Mucosa of stomach (tissue), 1 donor: ENCODE data around the gene PRRC1.
"Not testable (repeated sequence)": the region's sequence is repeated elsewhere in the genome, so short reads cannot be mapped to it uniquely, and the experiment has no call there.

Source experiments
- H3K27me3 ChIP-seq: one replicate; pipeline ENCODE4 v1.7.0; 2013; ENCODE audit warnings: mild to moderate bottlenecking, low read length; ENCODE audit not compliant: control insufficient read depth, insufficient read depth
- H3K36me3 ChIP-seq: one replicate; pipeline ENCODE4 v1.7.0; 2013; ENCODE audit warnings: low read length; ENCODE audit not compliant: control insufficient read depth, insufficient read depth
- H3K4me1 ChIP-seq: one replicate; pipeline ENCODE4 v1.7.0; 2013; ENCODE audit warnings: mild to moderate bottlenecking, low read length; ENCODE audit not compliant: control insufficient read depth, insufficient read depth
- H3K4me3 ChIP-seq: one replicate; pipeline ENCODE4 v1.7.0; 2013; ENCODE audit warnings: low read length
- H3K9ac ChIP-seq: one replicate; pipeline ENCODE4 v1.7.0; 2013; ENCODE audit warnings: mild to moderate bottlenecking, low read length, moderate library complexity
- H3K9me3 ChIP-seq: one replicate; pipeline ENCODE4 v1.7.0; 2013; ENCODE audit warnings: mild to moderate bottlenecking, low read length, moderate library complexity; ENCODE audit not compliant: control insufficient read depth
- donor health status: Pancreatic carcinoma.

The PRRC1 gene

GRCh38 chr5:127569471-127569870 is 52.0 kb downstream of the PRRC1 start:
- H3K4me1 ChIP-seq, H3K9ac ChIP-seq, H3K9me3 ChIP-seq, H3K27me3 ChIP-seq, H3K36me3 ChIP-seq, H3K4me3 ChIP-seq: not testable (repeated sequence)

GRCh38 chr5:127571314-127572131 is 54.1 kb downstream of the PRRC1 start:
- Histone ChIP-seq H3K36me3 (no peaks in the 10 kb centered on the region), H3K27me3 (no peaks in the 10 kb centered on the region), H3K9ac (no peak overlapping the region), H3K9me3 (no peaks in the 10 kb centered on the region), H3K4me3 (no peak overlapping the region), H3K4me1 (no peaks in the 10 kb centered on the region)

GRCh38 chr5:127572930-127573329 is 55.5 kb downstream of the PRRC1 start:
- Histone ChIP-seq H3K9me3 (no peaks in the 10 kb centered on the region), H3K4me1 (no peaks in the 10 kb centered on the region), H3K4me3 (no peak overlapping the region), H3K27me3 (no peaks in the 10 kb centered on the region), H3K9ac (no peak overlapping the region), H3K36me3 (no peaks in the 10 kb centered on the region)

GRCh38 chr5:127574852-127575679 is 57.6 kb downstream of the PRRC1 start:
- no peak overlapping the region for H3K9ac ChIP-seq
- no peaks in the 10 kb centered on the region for H3K9me3 ChIP-seq
- H3K27me3 ChIP-seq, result no peaks in the 10 kb centered on the region
- no peaks in the 10 kb centered on the region for H3K4me1 ChIP-seq
- H3K36me3 ChIP-seq, result no peaks in the 10 kb centered on the region
- no peak overlapping the region for H3K4me3 ChIP-seq

- H3K4me3 ChIP-seq, result no peak overlapping the region
- H3K36me3 ChIP-seq, result no peaks in the 10 kb centered on the region
- H3K4me1 ChIP-seq, result no peaks in the 10 kb centered on the region
- no peaks in the 10 kb centered on the region for H3K9me3 ChIP-seq
- H3K9ac ChIP-seq, result no peak overlapping the region
- H3K27me3 ChIP-seq, result no peaks in the 10 kb centered on the region
These were observed 60.0 kb downstream of the PRRC1 start for GRCh38 chr5:127577458-127577857.

- H3K4me3 ChIP-seq, result no peak overlapping the region
- H3K4me1 ChIP-seq, result no peaks in the 10 kb centered on the region
- H3K36me3 ChIP-seq, result no peaks in the 10 kb centered on the region
- H3K27me3 ChIP-seq, result no peaks in the 10 kb centered on the region
- no peak overlapping the region for H3K9ac ChIP-seq
- no peaks in the 10 kb centered on the region for H3K9me3 ChIP-seq
These were observed 63.3 kb downstream of the PRRC1 start for GRCh38 chr5:127580731-127581130.

- Histone ChIP-seq H3K4me3 (no peak overlapping the region), H3K36me3 (no peaks in the 10 kb centered on the region), H3K9ac (no peak overlapping the region), H3K27me3 (no peaks in the 10 kb centered on the region), H3K4me1 (no peaks in the 10 kb centered on the region), H3K9me3 (no peaks in the 10 kb centered on the region)
These were observed 64.0 kb downstream of the PRRC1 start for GRCh38 chr5:127581450-127581849.

- Histone ChIP-seq H3K4me3 (no peak overlapping the region), H3K9me3 (no peaks in the 10 kb centered on the region), H3K27me3 (no peaks in the 10 kb centered on the region), H3K36me3 (no peaks in the 10 kb centered on the region), H3K4me1 (no peaks in the 10 kb centered on the region), H3K9ac (no peak overlapping the region)
These were observed 65.4 kb downstream of the PRRC1 start for GRCh38 chr5:127582773-127583370.

GRCh38 chr5:127583866-127584265 is 66.4 kb downstream of the PRRC1 start:
- no peak overlapping the region for H3K4me3 ChIP-seq
- H3K36me3 ChIP-seq, result no peaks in the 10 kb centered on the region
- no peaks in the 10 kb centered on the region for H3K27me3 ChIP-seq
- no peaks in the 10 kb centered on the region for H3K9me3 ChIP-seq
- no peak overlapping the region for H3K9ac ChIP-seq
- H3K4me1 ChIP-seq, result no peaks in the 10 kb centered on the region

- Histone ChIP-seq H3K27me3 (no peaks in the 10 kb centered on the region), H3K9me3 (no peaks in the 10 kb centered on the region), H3K4me3 (no peak overlapping the region), H3K4me1 (no peaks in the 10 kb centered on the region), H3K36me3 (no peaks in the 10 kb centered on the region), H3K9ac (no peak overlapping the region)
These were observed 68.2 kb downstream of the PRRC1 start for GRCh38 chr5:127585661-127586060.

GRCh38 chr5:127586066-127586770 is 68.8 kb downstream of the PRRC1 start:
- Histone ChIP-seq H3K4me1 (no peaks in the 10 kb centered on the region), H3K9me3 (no peaks in the 10 kb centered on the region), H3K36me3 (no peaks in the 10 kb centered on the region), H3K9ac (no peak overlapping the region), H3K27me3 (no peaks in the 10 kb centered on the region), H3K4me3 (no peak overlapping the region)
